ENCODE results near the gene SOX13. TPM values are rescaled to one million over a fixed set of nuclear protein-coding genes. Genes with fewer than 3 reads are reported as not detected.

The SOX13 gene
- total RNA-seq, 1 experiment from 2014 or later = 35.6 TPM

GRCh38 chr1:204051258-204051657, 21.7 kb upstream of the SOX13 start:
- no peak overlapping the region for H3K9ac ChIP-seq (ENCODE audit: low read length)
- BruUV-seq (replicated peaks) = no TSS peak

More at GRCh38 chr1:204051258-204051657, 21.7 kb upstream of the SOX13 start:
- Histone ChIP-seq H4K20me1 (ENCODE audit: insufficient read depth) (no peaks in the 10 kb centered on the region), H3K4me2 (ENCODE audit: low read length) (no peak overlapping the region), H3K4me3 (replicated peaks in 1 of 2; ENCODE audit: low read depth in 1 of 2, low read length in 2 of 2) (no peak overlapping the region), H3K9me2 (ENCODE audit: insufficient read depth) (no peaks in the 10 kb centered on the region), H2AFZ (ENCODE audit: low read depth, low read length, poor library complexity, severe bottlenecking) (peak overlapping the region; percentile 12), H3K36me3 (ENCODE audit: control insufficient read depth in 1 of 2, insufficient read depth in 2 of 2, low read length in 2 of 2) (no peaks in the 10 kb centered on the region), H3K9me3 (ENCODE audit: control insufficient read depth in 1 of 2, insufficient read depth in 1 of 2, low read depth in 1 of 2, low read length in 2 of 2) (no peaks in the 10 kb centered on the region), H3K79me2 (ENCODE audit: insufficient read depth, low read length) (no peaks in the 10 kb centered on the region), H3K27ac (ENCODE audit: low read depth, low read length) (no peak overlapping the region), H3K27me3 (ENCODE audit: insufficient read depth, low read length) (no peaks in the 10 kb centered on the region), H3K4me1 (ENCODE audit: control insufficient read depth in 1 of 2, insufficient read depth in 2 of 2, low read length in 2 of 2) (peaks cover 7 to 8% of the 10 kb centered on the region in 2 experiments)
- ChIA-PET POLR2A (no interaction called here), CTCF (no interaction called here), RAD21 (ENCODE audit: low non-redundant PET in 1 of 2, low total read pairs in 2 of 2, uncharacterized antibody in 2 of 2, unreplicated experiment in 2 of 2) (no interaction called here)
- TF ChIP-seq EZH2phosphoT487 (IDR thresholded peaks at IDR 0.05; ENCODE audit: borderline replicate concordance) = no peak
- TF ChIP-seq JUND (IDR thresholded peaks at IDR 0.05) = no peak
- TF ChIP-seq REST (IDR thresholded peaks at IDR 0.05; ENCODE audit: low read depth) = no peak
- ATAC-seq (no peak), DNase-seq (ENCODE audit: low read depth, low spot score) (no peak)
- intact Hi-C loops (cut with micrococcal nuclease) = loop anchor here (10.0 kb wide), 1 partner anchor 146 kb away; no protein-coding TSS in a partner anchor
